GOT3 (cell line): ENCODE measurements around the gene MRPL38.
"Not testable (repeated sequence)": the region's sequence is repeated elsewhere in the genome, so short reads cannot be mapped to it uniquely, and the experiment has no call there.

ENCODE experiments used
- DNase-seq: peaks from one replicate; lab custom pipeline; 2025; ENCODE audit warnings: mixed read lengths; lab: John Stamatoyannopoulos, UW

MRPL38 gene

GRCh38 chr17:75854101-75854748 lies 50.5 kb downstream of the MRPL38 start:
- DNase-seq, result no peak

- no peak for DNase-seq
These were observed 51.3 kb downstream of the MRPL38 start for GRCh38 chr17:75853433-75853832.

DNA sequence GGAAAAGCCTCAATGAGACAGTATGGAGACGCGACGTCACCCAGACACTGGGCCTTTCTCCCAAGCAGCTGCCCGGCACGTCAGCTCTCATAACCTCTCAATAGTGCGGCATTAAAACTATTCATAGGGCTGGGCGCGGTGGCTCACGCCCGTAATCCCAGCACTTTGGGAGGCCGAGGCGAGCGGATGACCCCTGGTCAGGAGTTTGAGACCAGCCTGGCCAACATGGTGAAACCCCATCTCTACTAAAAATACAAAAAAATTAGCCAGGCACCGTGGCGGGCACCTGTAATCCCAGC lies 53.0 kb downstream of the MRPL38 start:
- DNase-seq, result not testable (repeated sequence)

DNA sequence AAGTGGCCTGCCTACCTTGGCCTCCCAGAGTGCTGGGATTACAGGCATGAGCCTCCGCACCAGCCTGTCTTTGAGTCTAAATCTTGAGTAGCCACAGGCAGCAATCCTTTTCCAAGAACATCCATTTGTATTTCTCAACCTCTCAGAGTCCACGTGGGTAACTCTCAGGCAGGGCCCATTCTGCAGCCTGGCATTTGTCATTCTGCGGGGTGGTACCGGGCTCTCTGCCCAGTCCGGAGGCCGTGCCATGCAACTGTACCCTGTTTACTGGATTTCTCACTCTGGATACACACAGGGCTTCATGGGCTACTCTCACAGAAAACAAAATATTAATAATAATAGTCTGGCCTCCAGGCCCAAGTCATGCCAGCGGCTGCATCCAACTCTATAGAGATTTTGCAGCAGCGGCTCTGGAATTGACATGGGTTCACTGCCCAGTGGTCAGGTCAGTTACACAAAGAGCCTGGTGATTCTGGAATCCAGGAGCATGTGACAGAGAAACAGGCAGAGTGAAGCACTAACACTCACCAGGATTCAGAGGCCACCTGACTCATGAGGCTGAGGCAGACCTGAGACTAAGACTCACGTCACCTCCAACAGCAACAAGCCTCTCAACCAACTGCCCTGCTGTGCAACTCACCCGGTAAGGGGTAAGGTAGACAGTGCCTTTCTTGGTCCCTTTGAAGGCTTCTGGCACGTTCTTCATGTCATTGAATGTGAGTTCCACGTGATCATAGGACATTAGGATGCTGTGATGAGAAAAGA lies 53.6 kb downstream of the MRPL38 start:
- DNase-seq, result no peak

DNA sequence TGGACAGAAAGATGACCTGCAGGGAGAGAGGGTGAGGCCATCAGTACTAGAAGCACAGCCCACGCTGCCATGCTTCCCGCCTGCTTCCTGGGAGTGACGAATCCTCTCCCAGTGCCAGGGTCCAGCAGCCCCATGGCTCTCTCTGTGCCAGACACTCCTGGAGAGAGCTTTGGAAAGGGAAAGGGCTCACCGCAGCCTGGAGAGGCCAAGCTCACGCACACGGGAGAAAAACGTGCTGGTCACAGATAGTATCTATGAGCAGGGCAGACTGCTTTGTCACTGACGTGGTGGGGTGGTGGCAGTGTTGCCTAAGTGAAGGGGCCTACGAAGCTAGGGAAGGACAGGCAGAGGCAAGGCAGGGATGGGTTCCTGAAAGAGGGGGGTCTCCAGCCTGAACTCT lies 55.0 kb downstream of the MRPL38 start:
- DNase-seq, result no peak

DNA sequence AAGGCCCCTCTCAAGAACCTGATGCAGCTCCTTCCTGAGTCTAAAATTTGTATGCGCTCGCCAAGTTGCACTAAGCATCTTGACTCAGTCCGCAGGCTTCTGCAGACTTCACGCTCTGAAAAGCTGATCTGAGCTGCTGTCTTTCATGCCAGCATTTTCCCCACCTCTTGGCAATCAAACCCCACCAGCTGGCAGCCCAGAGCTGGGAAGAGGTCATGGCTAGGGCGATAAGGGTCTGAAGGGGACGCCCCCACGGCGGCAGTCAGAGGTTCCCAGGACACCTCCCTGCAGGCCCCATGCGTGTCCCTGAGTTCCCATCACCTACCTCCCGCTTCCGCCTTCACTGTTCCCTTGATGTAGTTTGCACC lies 55.4 kb downstream of the MRPL38 start:
- DNase-seq, result no peak
